ENCODE data around the gene IQUB.
"Not testable (repeated sequence)": the region's sequence is repeated elsewhere in the genome, so short reads cannot be mapped to it uniquely, and the experiment has no call there.

IQUB gene

GRCh38 chr7:123534383-123535260 lies at the start of gene IQUB:
Gene IQUB (minus strand): TSS chr7:123534595. CDS start chr7:123512340, 22,255 bp downstream.
- DNase-seq = peak; percentile 96

GRCh38 chr7:123583821-123584220 lies 49.4 kb upstream of the IQUB start:
- DNase-seq = no peak

DNA sequence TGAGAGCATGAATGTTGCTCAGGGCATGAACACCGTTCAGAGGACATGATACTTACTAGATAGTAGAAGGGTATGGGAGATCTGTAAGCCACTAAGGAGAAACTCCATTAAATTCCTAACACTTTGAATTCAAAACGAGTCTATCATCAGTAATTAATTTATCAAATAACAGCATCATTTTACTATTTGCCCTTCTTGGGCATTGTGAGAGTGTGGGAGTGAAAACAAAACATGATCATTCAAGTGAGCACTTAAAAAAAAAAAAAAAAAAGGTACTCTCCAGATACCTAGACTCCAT lies 46.7 kb upstream of the IQUB start:
- DNase-seq = no peak

- no peak for DNase-seq
These were observed 46.2 kb upstream of the IQUB start for GRCh38 chr7:123580406-123581161.

GRCh38 chr7:123579416-123579815 lies 45.0 kb upstream of the IQUB start:
- DNase-seq = no peak

GRCh38 chr7:123573896-123574467 lies 39.6 kb upstream of the IQUB start:
- DNase-seq = no peak

- DNase-seq = no peak
These were observed 38.9 kb upstream of the IQUB start for GRCh38 chr7:123573341-123573740.

- no peak for DNase-seq
These were observed 37.3 kb upstream of the IQUB start for GRCh38 chr7:123571684-123572083.

DNA sequence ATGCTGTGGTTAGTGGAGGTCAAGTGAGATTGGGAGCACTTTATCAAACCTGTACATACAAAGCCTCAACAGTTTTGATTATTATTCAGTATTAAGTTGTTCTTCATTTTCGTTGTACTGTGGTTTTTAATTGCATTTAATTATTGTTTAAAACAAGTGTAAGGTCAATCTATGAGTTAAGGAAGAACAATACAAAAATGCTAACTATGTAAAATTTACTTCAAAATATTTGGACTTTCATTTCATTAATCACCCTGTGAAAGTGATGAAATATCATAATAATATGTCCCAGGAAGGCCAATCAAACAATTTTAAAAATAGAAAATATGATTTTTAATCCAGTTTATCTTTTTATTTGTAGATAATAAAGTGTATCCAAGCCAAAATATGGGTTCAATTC lies 36.8 kb upstream of the IQUB start:
- no peak for DNase-seq

DNA sequence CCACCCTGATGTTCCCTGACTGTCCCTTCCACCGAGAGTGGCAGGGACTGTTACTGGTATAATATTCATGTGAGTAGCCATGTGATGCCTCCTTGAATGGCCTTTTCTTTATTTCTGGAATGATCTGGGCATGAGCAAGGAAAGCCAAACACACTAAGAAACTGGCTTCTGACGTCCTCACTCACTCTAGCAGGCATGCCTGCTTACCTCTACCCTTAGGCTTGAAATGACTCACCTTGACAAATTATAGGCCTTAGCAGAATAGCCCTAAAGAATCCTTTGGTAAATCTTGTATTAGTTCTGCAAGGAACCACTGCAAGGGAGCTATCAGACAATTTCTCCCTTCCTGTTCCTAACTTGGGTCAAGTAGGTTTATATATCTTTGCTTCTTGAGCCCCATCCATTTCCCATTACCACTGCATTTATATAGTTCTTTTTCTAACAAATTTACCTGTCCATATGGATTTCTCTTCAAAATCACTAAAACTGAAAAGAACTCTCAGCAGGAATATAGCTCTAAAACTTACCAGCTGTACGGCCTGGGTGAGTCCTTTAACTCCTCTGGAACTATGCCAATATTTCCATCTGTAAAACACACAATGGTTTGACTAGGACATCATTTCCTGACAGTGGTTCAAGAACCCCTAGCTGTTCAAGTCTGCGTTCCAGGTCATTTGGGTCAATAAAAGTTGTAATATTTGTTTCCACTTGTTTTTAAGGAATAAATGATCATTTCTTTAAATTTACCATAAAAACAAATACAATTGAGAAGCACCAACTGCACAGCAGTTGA lies 36.2 kb upstream of the IQUB start:
- no peak for DNase-seq

DNA sequence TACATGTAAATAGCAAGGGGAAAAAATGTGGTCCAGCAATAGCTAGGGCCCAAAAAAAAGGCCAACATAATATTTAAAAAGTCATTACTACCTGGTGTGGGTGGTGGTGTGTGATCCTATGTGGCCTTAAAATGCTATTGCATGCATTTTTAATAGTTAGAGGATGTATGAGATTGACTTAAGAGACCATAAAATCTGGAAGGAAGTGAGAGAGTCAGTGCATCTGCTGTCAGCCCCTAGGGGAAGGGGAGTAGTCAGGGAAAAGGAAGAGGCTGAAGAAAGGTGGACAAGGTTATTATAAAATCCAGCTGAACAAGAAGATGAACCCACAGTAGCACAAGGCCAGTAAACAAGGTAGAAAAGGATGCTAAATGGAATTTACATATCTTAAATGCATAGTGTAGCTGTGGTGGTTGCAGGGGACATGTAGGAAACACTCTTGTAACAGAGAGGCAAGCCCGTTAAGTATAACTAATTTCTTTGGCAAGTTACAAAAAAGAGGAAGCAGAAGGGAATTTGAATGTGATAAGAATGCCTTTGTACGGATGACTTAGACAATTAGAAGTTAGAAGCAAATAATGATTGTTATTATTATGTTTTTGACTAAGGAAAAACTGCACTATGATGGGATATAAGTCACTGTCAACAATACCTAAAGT lies 35.1 kb upstream of the IQUB start:
- DNase-seq = no peak

- no peak for DNase-seq
These were observed 27.7 kb upstream of the IQUB start for GRCh38 chr7:123562121-123562520.

- no peak for DNase-seq
These were observed 24.0 kb upstream of the IQUB start for GRCh38 chr7:123558289-123558874.

- DNase-seq = peak; percentile 98
These were observed 23.2 kb upstream of the IQUB start, which contains the start of gene NDUFA5 for GRCh38 chr7:123557398-123558288. Gene NDUFA5 (minus strand): TSS chr7:123557818. CDS start chr7:123557795, 23 bp downstream.

- no peak for DNase-seq
These were observed 22.6 kb upstream of the IQUB start for GRCh38 chr7:123557016-123557397.

DNA sequence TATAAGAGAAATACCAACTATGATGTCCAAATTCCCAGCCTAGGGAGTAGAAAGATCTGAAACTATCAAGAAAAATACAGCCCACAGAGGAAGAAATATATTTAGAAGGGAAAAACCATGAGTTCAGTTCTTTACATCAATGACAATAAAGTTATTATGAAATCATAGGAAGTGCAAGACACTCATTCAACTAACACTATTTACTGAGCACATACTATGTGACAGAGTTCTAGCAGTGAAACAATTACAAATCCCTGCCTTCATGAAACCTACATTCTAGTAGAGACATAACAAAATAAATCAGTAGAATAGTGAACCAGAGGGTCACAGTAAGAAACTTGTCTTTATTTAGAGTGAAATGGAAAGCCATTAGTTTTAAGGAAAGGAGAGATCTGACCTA lies 21.1 kb upstream of the IQUB start:
- no peak for DNase-seq

GRCh38 chr7:123553159-123553558 lies 18.8 kb upstream of the IQUB start:
- DNase-seq = no peak

- DNase-seq = no peak
These were observed 18.2 kb upstream of the IQUB start for GRCh38 chr7:123552641-123553040.

- DNase-seq = not testable (repeated sequence)
These were observed 17.7 kb upstream of the IQUB start for GRCh38 chr7:123552134-123552533.

- DNase-seq = no peak
These were observed 14.0 kb upstream of the IQUB start for GRCh38 chr7:123548406-123548805.

DNA sequence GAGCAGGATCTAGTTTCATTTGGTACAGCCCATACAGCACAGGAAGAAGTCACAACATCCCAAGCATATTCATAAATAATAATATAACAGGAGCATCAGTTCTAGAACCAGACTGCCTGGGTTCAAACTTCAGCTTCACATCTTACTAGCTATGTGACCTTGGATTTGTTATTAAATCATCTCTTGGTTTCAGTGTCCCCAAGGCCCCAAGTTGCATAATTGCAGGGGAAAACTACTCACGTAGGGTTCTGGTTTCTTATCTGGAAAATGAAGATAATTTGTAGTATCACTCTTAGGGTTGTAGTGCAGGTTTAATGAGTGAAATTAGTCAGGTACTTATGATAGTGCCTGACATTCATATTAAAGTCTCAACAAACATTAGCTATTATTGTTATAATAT lies 5.5 kb upstream of the IQUB start:
- no peak for DNase-seq

Measured in activated T-cell treated with anti-CD3 and anti-CD28 coated beads for 4 hours (primary cell).